ENCODE measurements around the gene CRCP.

DNA sequence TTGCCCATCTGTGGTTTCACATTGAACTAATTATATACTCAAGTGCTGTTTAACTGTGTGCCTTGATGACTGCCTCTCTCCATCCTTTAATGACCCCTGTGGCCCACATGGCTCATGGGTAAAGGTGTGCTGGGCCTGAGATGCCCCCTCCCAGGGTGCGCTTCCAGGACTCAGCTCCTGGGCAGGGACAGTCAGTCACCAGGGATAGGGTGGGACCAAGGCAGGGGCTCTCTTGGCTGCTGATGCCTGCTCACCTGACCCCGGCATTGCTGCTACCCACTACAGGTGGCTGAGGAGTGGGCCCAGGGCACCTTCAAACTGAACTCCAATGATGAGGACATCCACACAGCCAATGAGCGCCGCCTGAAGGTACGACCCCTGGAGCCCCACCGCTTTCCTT, 32.6 kb upstream of the CRCP start:
- TF ChIP-seq, protein P1, sequence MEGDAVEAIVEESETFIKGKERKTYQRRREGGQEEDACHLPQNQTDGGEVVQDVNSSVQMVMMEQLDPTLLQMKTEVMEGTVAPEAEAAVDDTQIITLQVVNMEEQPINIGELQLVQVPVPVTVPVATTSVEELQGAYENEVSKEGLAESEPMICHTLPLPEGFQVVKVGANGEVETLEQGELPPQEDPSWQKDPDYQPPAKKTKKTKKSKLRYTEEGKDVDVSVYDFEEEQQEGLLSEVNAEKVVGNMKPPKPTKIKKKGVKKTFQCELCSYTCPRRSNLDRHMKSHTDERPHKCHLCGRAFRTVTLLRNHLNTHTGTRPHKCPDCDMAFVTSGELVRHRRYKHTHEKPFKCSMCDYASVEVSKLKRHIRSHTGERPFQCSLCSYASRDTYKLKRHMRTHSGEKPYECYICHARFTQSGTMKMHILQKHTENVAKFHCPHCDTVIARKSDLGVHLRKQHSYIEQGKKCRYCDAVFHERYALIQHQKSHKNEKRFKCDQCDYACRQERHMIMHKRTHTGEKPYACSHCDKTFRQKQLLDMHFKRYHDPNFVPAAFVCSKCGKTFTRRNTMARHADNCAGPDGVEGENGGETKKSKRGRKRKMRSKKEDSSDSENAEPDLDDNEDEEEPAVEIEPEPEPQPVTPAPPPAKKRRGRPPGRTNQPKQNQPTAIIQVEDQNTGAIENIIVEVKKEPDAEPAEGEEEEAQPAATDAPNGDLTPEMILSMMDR (IDR thresholded peaks at IDR 0.05): no peak
- no peak for TF ChIP-seq POLR2A (IDR thresholded peaks at IDR 0.05)

All from thyroid gland (tissue), 4 donors.